H1 (cell line): ENCODE measurements around the gene PRKCH. TPM values are rescaled to one million over a fixed set of nuclear protein-coding genes. Genes with fewer than 3 reads are reported as not detected.

ENCODE experiments used
- polyA plus RNA-seq, 7 experiments: library from polyadenylated mRNA; depleted of rRNA in 3 of 7; stranded (reverse) in 5 of 7; unstranded in 2 of 7; fragments of >200 nt in 5 of 7; fragments of 200-250 nt in 2 of 7; gene quantifications; 1 replicate in 5 of 7; 2 replicates in 1 of 7; 4 replicates in 1 of 7; pipeline versions ENCODE4 v1.2.1 to v1.2.3, GENCODE V29; 2011 to 2013; ENCODE audit warnings: missing spikeins in 2 of 7, mixed read lengths in 2 of 7
- total RNA-seq: library from RNA; stranded (reverse); fragmentation: NEBNext Ultra II Directional; extraction: Animal tissue kit (Norgen Biotek cat#: 25700); gene quantifications from 2 replicates; pipeline ENCODE4 v1.2.1, GENCODE V29; 2021
- TF ChIP-seq, protein P1 (sequence below): fragments of 300-600 bp; sonication (generic); IDR thresholded peaks from 2 replicates; pipeline ENCODE4 v1.7.1; 2012; ENCODE audit warnings: low read length, moderate library complexity, mild to moderate bottlenecking, inconsistent platforms; ENCODE audit not compliant: insufficient replicate concordance

PRKCH gene
- total and polyA plus RNA-seq, 2 of the 8 experiments (the other 6 are each of a cell fraction or from before 2014, with no cell fraction given), result 6.4 to 7.0 TPM

DNA sequence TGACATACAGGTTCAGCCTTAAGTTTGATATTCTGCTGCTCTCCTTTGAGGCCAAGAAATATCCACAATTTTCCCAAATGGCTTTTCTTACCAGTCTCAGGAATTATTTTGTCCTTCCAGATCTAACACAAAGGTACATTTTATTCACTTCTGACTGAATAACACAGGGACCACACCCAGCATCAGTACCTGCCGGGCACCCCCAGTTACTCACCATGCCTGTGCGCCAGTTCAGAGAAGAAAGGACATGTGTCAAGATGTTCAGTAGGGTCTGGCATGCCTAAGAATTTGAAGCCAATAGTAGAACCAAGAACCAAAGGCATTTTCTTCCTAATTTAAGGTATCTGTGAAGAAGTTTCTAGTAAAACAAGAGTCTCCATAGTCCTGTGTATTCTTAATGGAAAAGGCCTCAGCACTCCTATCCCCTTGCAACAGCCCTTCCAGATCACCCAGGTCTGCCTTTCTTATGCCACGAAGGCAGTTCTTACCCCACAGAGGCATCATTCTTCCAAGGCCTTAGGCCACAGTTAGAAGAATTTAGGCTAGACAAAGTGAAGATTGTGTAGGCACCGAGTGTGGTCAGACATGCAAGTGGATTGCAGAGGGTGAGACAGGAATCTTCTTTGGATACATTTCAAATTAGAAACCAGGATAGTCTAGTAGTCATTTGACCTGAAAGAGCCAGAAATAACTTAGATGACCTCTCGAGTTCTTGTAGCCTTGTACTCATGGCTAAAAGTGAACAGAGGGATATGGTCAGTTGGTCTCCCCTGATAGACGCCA lies 233.9 kb downstream of the PRKCH start (continued):
- TF ChIP-seq, protein P1, sequence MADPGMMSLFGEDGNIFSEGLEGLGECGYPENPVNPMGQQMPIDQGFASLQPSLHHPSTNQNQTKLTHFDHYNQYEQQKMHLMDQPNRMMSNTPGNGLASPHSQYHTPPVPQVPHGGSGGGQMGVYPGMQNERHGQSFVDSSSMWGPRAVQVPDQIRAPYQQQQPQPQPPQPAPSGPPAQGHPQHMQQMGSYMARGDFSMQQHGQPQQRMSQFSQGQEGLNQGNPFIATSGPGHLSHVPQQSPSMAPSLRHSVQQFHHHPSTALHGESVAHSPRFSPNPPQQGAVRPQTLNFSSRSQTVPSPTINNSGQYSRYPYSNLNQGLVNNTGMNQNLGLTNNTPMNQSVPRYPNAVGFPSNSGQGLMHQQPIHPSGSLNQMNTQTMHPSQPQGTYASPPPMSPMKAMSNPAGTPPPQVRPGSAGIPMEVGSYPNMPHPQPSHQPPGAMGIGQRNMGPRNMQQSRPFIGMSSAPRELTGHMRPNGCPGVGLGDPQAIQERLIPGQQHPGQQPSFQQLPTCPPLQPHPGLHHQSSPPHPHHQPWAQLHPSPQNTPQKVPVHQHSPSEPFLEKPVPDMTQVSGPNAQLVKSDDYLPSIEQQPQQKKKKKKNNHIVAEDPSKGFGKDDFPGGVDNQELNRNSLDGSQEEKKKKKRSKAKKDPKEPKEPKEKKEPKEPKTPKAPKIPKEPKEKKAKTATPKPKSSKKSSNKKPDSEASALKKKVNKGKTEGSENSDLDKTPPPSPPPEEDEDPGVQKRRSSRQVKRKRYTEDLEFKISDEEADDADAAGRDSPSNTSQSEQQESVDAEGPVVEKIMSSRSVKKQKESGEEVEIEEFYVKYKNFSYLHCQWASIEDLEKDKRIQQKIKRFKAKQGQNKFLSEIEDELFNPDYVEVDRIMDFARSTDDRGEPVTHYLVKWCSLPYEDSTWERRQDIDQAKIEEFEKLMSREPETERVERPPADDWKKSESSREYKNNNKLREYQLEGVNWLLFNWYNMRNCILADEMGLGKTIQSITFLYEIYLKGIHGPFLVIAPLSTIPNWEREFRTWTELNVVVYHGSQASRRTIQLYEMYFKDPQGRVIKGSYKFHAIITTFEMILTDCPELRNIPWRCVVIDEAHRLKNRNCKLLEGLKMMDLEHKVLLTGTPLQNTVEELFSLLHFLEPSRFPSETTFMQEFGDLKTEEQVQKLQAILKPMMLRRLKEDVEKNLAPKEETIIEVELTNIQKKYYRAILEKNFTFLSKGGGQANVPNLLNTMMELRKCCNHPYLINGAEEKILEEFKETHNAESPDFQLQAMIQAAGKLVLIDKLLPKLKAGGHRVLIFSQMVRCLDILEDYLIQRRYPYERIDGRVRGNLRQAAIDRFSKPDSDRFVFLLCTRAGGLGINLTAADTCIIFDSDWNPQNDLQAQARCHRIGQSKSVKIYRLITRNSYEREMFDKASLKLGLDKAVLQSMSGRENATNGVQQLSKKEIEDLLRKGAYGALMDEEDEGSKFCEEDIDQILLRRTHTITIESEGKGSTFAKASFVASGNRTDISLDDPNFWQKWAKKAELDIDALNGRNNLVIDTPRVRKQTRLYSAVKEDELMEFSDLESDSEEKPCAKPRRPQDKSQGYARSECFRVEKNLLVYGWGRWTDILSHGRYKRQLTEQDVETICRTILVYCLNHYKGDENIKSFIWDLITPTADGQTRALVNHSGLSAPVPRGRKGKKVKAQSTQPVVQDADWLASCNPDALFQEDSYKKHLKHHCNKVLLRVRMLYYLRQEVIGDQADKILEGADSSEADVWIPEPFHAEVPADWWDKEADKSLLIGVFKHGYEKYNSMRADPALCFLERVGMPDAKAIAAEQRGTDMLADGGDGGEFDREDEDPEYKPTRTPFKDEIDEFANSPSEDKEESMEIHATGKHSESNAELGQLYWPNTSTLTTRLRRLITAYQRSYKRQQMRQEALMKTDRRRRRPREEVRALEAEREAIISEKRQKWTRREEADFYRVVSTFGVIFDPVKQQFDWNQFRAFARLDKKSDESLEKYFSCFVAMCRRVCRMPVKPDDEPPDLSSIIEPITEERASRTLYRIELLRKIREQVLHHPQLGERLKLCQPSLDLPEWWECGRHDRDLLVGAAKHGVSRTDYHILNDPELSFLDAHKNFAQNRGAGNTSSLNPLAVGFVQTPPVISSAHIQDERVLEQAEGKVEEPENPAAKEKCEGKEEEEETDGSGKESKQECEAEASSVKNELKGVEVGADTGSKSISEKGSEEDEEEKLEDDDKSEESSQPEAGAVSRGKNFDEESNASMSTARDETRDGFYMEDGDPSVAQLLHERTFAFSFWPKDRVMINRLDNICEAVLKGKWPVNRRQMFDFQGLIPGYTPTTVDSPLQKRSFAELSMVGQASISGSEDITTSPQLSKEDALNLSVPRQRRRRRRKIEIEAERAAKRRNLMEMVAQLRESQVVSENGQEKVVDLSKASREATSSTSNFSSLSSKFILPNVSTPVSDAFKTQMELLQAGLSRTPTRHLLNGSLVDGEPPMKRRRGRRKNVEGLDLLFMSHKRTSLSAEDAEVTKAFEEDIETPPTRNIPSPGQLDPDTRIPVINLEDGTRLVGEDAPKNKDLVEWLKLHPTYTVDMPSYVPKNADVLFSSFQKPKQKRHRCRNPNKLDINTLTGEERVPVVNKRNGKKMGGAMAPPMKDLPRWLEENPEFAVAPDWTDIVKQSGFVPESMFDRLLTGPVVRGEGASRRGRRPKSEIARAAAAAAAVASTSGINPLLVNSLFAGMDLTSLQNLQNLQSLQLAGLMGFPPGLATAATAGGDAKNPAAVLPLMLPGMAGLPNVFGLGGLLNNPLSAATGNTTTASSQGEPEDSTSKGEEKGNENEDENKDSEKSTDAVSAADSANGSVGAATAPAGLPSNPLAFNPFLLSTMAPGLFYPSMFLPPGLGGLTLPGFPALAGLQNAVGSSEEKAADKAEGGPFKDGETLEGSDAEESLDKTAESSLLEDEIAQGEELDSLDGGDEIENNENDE, result no peak
